Prostate gland (tissue), 2 donors: Measurements from ENCODE around the gene CFAP99.

Experiments
- POLR2A ChIP-seq: fragments of 450-650 bp; IDR thresholded peaks from one replicate; pipeline ENCODE4 v1.6.1; 2016; ENCODE audit warnings: antibody characterized with exemption, mild to moderate bottlenecking
- TF ChIP-seq, protein P1 (sequence below), 4 experiments: fragments of 200-600 bp in 2 of 4; fragments of 450-650 bp in 2 of 4; sonication (generic) in 2 of 4; IDR thresholded peaks; 1 replicate in 3 of 4; 2 replicates in 1 of 4; pipeline ENCODE4 v1.5.1; 2016 to 2019; ENCODE audit warnings: antibody characterized with exemption in 4 of 4, mild to moderate bottlenecking in 2 of 4, moderate library complexity in 2 of 4

GRCh38 chr4:2407991-2408342 lies 10.8 kb upstream of the CFAP99 start:
- TF ChIP-seq, protein P1, sequence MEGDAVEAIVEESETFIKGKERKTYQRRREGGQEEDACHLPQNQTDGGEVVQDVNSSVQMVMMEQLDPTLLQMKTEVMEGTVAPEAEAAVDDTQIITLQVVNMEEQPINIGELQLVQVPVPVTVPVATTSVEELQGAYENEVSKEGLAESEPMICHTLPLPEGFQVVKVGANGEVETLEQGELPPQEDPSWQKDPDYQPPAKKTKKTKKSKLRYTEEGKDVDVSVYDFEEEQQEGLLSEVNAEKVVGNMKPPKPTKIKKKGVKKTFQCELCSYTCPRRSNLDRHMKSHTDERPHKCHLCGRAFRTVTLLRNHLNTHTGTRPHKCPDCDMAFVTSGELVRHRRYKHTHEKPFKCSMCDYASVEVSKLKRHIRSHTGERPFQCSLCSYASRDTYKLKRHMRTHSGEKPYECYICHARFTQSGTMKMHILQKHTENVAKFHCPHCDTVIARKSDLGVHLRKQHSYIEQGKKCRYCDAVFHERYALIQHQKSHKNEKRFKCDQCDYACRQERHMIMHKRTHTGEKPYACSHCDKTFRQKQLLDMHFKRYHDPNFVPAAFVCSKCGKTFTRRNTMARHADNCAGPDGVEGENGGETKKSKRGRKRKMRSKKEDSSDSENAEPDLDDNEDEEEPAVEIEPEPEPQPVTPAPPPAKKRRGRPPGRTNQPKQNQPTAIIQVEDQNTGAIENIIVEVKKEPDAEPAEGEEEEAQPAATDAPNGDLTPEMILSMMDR (IDR thresholded peaks at IDR 0.05), result no peak
- no peak for TF ChIP-seq POLR2A
